ENCODE data around the gene CELF2. TPM values are rescaled to one million over a fixed set of nuclear protein-coding genes. Genes with fewer than 3 reads are reported as not detected.
A peak's percentile ranks its signal among the peaks of the same experiment; 100 is the strongest.

The CELF2 gene
- total RNA-seq, 1 experiment from 2014 or later = 28.7 TPM

DNA sequence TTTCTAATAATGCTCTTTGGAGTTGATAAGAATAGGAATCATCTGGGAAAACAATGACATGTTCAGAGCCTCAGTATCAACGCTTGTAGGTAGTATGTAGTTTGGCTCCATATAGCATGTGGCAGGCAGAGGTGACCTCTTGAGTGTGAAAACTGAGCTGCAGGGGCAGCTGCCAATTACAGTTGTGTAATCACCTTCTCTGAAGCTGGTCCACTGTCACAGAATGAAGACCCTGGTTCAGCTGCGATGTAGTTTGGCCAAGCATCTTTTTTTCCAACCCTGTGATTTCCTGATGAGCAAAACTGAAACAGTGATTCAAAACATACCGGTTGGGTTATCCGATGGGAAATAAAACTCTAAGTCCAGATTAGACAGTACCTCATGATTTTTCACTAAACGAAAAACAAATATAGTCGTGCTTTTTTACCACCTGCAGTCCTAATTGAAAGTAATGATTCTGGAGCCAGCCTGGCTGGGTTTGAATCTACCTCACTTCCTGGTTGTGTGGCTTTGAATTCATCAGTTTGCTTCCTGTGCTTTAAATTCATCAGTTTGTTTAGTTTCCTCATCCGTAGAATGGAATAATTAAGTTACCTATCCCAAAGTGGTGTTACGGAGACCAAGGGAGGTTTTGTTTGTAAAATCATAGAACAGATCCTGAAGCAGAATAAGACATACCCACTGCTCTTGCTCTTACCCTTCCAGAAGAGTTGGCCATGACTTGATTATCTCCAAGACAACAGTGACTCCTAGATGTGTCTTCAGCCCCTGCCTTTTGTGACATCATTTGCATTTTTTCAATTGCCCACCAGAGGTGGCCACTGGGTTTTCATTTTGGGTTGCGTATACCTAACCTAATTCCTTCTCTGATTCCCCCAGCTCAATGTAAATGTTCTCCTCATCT, 87.4 kb downstream of the CELF2 start:
- Histone ChIP-seq H2AFZ (ENCODE audit: low read length) (no peak overlapping the region), H3K9me3 (ENCODE audit: control insufficient read depth, low read depth, low read length) (no peaks in the 10 kb centered on the region), H3K4ac (ENCODE audit: low read depth, low read length) (no peak overlapping the region), H3K18ac (ENCODE audit: insufficient read length, low read depth, low read length) (no peak overlapping the region), H4K5ac (ENCODE audit: insufficient read length, low read depth, low read length) (no peak overlapping the region), H3K23ac (ENCODE audit: insufficient read length, low read depth, low read length) (no peak overlapping the region), H2BK120ac (ENCODE audit: low read depth, low read length, poor library complexity, severe bottlenecking) (no peak overlapping the region), H3K23me2 (ENCODE audit: insufficient read length, low read depth, low read length, poor library complexity, severe bottlenecking) (no peaks in the 10 kb centered on the region), H3K27ac (ENCODE audit: insufficient read length, low read depth, low read length) (no peak overlapping the region), H3K14ac (ENCODE audit: insufficient read depth, low read length) (no peak overlapping the region), H2AK5ac (ENCODE audit: insufficient read length, low read length) (no peak overlapping the region), H4K91ac (ENCODE audit: insufficient read length, low read depth, low read length) (no peak overlapping the region), H3K56ac (ENCODE audit: insufficient read length, low read depth, low read length) (no peak overlapping the region), H4K8ac (replicated peaks; ENCODE audit: insufficient read length, low read depth, low read length) (no peak overlapping the region), H3K4me2 (ENCODE audit: insufficient read depth, insufficient read length, low read length) (no peak overlapping the region), H3K27me3 (ENCODE audit: insufficient read depth, low read length) (no peaks in the 10 kb centered on the region), H2BK12ac (ENCODE audit: insufficient read length, low read depth, low read length) (no peak overlapping the region), H2BK15ac (ENCODE audit: low read depth, low read length) (no peak overlapping the region), H2BK20ac (ENCODE audit: low read depth, low read length, poor library complexity, severe bottlenecking) (no peak overlapping the region), H3K79me2 (ENCODE audit: insufficient read depth, low read length) (no peaks in the 10 kb centered on the region), H3T11ph (ENCODE audit: low read length) (no peak overlapping the region), H3K4me1 (ENCODE audit: insufficient read depth, low read length) (peaks cover 5% of the 10 kb centered on the region; the same call in 1 of the 2 replicates), H3K79me1 (ENCODE audit: insufficient read depth, low read depth, low read length, poor library complexity, severe bottlenecking) (no peaks in the 10 kb centered on the region), H3K9ac (ENCODE audit: extremely low read depth, insufficient read length, low read length) (no peak overlapping the region), H4K20me1 (ENCODE audit: control insufficient read depth, insufficient read depth, insufficient read length) (no peaks in the 10 kb centered on the region), H2BK5ac (ENCODE audit: insufficient read length, low read length) (no peak overlapping the region)
- WGBS (ENCODE audit: extremely low coverage, insufficient read length, low lambda C conversion rate) = no CpG with 5 or more reads among the region's 9 CpGs
- H3K4me1 Mint-ChIP-seq = peaks cover 17 to 27% of the 10 kb centered on the region in 2 experiments
- H3K27ac Mint-ChIP-seq = peak overlapping the region in 1 of 3 experiments; percentile 33; a peak in 1 of 7 replicates
- peaks cover 0 to 15% (median 5%) of the 10 kb centered on the region in 3 experiments; a peak in 3 of 7 replicates for H3K36me3 Mint-ChIP-seq (ENCODE audit: insufficient read depth in 1 of 3, low read depth in 3 of 3)
- peaks cover 5 to 9% of the 10 kb centered on the region in 2 experiments; a peak in 4 of 5 replicates for H3K9me3 Mint-ChIP-seq
- DNase-seq = no peak
- no peak overlapping the region for H3K4me3 Mint-ChIP-seq
- TF ChIP-seq, protein P1, sequence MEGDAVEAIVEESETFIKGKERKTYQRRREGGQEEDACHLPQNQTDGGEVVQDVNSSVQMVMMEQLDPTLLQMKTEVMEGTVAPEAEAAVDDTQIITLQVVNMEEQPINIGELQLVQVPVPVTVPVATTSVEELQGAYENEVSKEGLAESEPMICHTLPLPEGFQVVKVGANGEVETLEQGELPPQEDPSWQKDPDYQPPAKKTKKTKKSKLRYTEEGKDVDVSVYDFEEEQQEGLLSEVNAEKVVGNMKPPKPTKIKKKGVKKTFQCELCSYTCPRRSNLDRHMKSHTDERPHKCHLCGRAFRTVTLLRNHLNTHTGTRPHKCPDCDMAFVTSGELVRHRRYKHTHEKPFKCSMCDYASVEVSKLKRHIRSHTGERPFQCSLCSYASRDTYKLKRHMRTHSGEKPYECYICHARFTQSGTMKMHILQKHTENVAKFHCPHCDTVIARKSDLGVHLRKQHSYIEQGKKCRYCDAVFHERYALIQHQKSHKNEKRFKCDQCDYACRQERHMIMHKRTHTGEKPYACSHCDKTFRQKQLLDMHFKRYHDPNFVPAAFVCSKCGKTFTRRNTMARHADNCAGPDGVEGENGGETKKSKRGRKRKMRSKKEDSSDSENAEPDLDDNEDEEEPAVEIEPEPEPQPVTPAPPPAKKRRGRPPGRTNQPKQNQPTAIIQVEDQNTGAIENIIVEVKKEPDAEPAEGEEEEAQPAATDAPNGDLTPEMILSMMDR (conservative IDR thresholded peaks at IDR 0.05) = peak; percentile 26; the same call in 1 of the 3 replicates
- H3K27me3 Mint-ChIP-seq (ENCODE audit: low read depth) = no peaks in the 10 kb centered on the region
